Naive B cell (primary cell): Measurements from ENCODE around the gene NR1H2. TPM values are rescaled to one million over a fixed set of nuclear protein-coding genes. Genes with fewer than 3 reads are reported as not detected.

Source experiments
- ATAC-seq, 2 donors: fragments of 150-1000 bp; cut with Tn5 transposase; 2 replicates each; pipeline ENCODE4 v1.10.0; 2021; ENCODE audit warnings: low read depth in 2 of 2, mild to moderate bottlenecking in 2 of 2, moderate library complexity in 2 of 2
- DNase-seq: peaks from one replicate; pipeline ENCODE4 v3.0.0; 2022
- H3K27ac Mint-ChIP-seq, 6 donors: one replicate each; pipeline ENCODE4 v1.8.0; 2020 to 2022; ENCODE audit warnings: mild to moderate bottlenecking in 6 of 6, mixed read lengths in 6 of 6, moderate library complexity in 5 of 6, inconsistent platforms in 2 of 6
- H3K27me3 Mint-ChIP-seq, 3 donors: one replicate each; pipeline ENCODE4 v1.8.0; 2021 to 2022; ENCODE audit warnings: mixed read lengths in 3 of 3, mild to moderate bottlenecking in 1 of 3
- H3K36me3 Mint-ChIP-seq, 2 donors: one replicate each; pipeline ENCODE4 v1.8.0; 2020 to 2022; ENCODE audit warnings: mixed read lengths in 2 of 2, inconsistent platforms in 1 of 2, mild to moderate bottlenecking in 1 of 2
- H3K4me1 Mint-ChIP-seq, 3 donors: one replicate each; pipeline ENCODE4 v1.8.0; 2020 to 2022; ENCODE audit warnings: mixed read lengths in 3 of 3, inconsistent platforms in 1 of 3, mild to moderate bottlenecking in 1 of 3, moderate library complexity in 1 of 3
- H3K4me3 Mint-ChIP-seq, 8 donors: one replicate each; pipeline ENCODE4 v1.8.0; 2020 to 2022; ENCODE audit warnings: mild to moderate bottlenecking in 8 of 8, mixed read lengths in 8 of 8, moderate library complexity in 8 of 8, inconsistent platforms in 2 of 8
- H3K9me3 Mint-ChIP-seq, 7 donors: one replicate each; pipeline ENCODE4 v1.8.0; 2020 to 2022; ENCODE audit warnings: mixed read lengths in 7 of 7, mild to moderate bottlenecking in 5 of 7, inconsistent platforms in 2 of 7, moderate library complexity in 1 of 7
- polyA plus RNA-seq, 6 donors: library from polyadenylated mRNA; unstranded; fragments of 300-500 nt; fragmentation: Illumina TruSeq; gene quantifications; one replicate each; pipeline ENCODE4 v1.2.3, GENCODE V29; 2021; ENCODE audit warnings: low read depth in 6 of 6

The NR1H2 gene
- polyA plus RNA-seq, 6 donors from 2014 or later, result 70.9 to 115 (median 76.1) TPM

GRCh38 chr19:50430888-50431342 is 54.7 kb downstream of the NR1H2 start:
- peak; percentile 74 for DNase-seq
- peak; percentile 37 to 43 for ATAC-seq
- Mint-ChIP-seq H3K9me3 (no peaks in the 10 kb centered on the region), H3K4me3 (peak overlapping the region; percentile 89 to 98 (median 95)), H3K36me3 (no peaks in the 10 kb centered on the region), H3K4me1 (peaks cover 49 to 82% (median 74%) of the 10 kb centered on the region in 3 donors), H3K27ac (peak overlapping the region; percentile 99 to 100 (median 100)), H3K27me3 (no peaks in the 10 kb centered on the region)

- Mint-ChIP-seq H3K27me3 (no peaks in the 10 kb centered on the region), H3K27ac (peak overlapping the region; percentile 99 to 100 (median 100)), H3K9me3 (no peaks in the 10 kb centered on the region), H3K36me3 (no peaks in the 10 kb centered on the region), H3K4me3 (peak overlapping the region; percentile 89 to 98 (median 95)), H3K4me1 (peaks cover 56 to 86% (median 81%) of the 10 kb centered on the region in 3 donors)
- ATAC-seq (peak; percentile 61 to 67), DNase-seq (peak; percentile 92)
Measured at GRCh38 chr19:50431343-50432220, 55.3 kb downstream of the NR1H2 start.

GRCh38 chr19:50432221-50433028 is 56.2 kb downstream of the NR1H2 start, which contains the start of gene MYBPC2:
MYBPC2 (plus strand) TSS chr19:50432892; CDS start chr19:50432954, 62 bp downstream.
- Mint-ChIP-seq H3K27me3 (no peaks in the 10 kb centered on the region), H3K27ac (peak within 1 kb of the TSS; percentile 99 to 100 (median 100)), H3K4me1 (peaks cover 63 to 89% (median 86%) of the 10 kb centered on the region in 3 donors), H3K4me3 (peak within 1 kb of the TSS; percentile 89 to 98 (median 95)), H3K9me3 (no peaks in the 10 kb centered on the region), H3K36me3 (no peaks in the 10 kb centered on the region)
- ATAC-seq (no peak), DNase-seq (no peak)

Other genes starting within 250 kb of the NR1H2 start
- gene IZUMO2, start 213.2 kb upstream of the NR1H2 start, polyA plus RNA-seq, result not detected
- not detected for gene MYH14, start 172.8 kb upstream of the NR1H2 start, polyA plus RNA-seq
- under 1 TPM in 2 of 6 donors, not detected in 4; 0.08 to 0.12 TPM for gene KCNC3, start 47.1 kb upstream of the NR1H2 start, polyA plus RNA-seq
- gene NAPSA, start 10.8 kb upstream of the NR1H2 start, polyA plus RNA-seq, result 1 to 10 TPM in 3 of 6 donors, under 1 TPM in 2, not detected in 1; 0.38 to 1.8 (median 1.1) TPM
- gene POLD1, start 7.9 kb downstream of the NR1H2 start, polyA plus RNA-seq, result 10 to 100 TPM; 22.9 to 46.7 (median 32.1) TPM
- gene SPIB, start 42.5 kb downstream of the NR1H2 start, polyA plus RNA-seq, result 100 to 1,000 TPM; 218 to 343 (median 286) TPM
- 1 to 10 TPM in 3 of 6 donors, under 1 TPM in 2, not detected in 1; 0.44 to 6.6 (median 1.2) TPM for gene MYBPC2, start 56.4 kb downstream of the NR1H2 start, polyA plus RNA-seq
- 10 to 100 TPM in 1 of 6 donors, 1 to 10 TPM in 5; 7.0 to 11.9 (median 8.6) TPM for gene EMC10, start 100.0 kb downstream of the NR1H2 start, polyA plus RNA-seq
- 1 to 10 TPM in 1 of 6 donors, under 1 TPM in 4, not detected in 1; 0.38 to 2.2 (median 0.50) TPM for gene GARIN5A, start 100.4 kb downstream of the NR1H2 start, polyA plus RNA-seq
- gene JOSD2, start 134.7 kb downstream of the NR1H2 start, polyA plus RNA-seq, result 10 to 100 TPM in 5 of 6 donors, 1 to 10 TPM in 1; 9.8 to 20.7 (median 12.2) TPM
- gene ASPDH, start 137.5 kb downstream of the NR1H2 start, polyA plus RNA-seq, result not detected
- gene LRRC4B, start 192.0 kb downstream of the NR1H2 start, polyA plus RNA-seq, result under 1 TPM in 1 of 6 donors, not detected in 5; 0.10 TPM